SK-N-DZ (cell line): Measurements from ENCODE around the gene BCKDHB.
A peak's percentile ranks its signal among the peaks of the same experiment; 100 is the strongest.

Experiments
- DNase-seq: peaks from one replicate; pipeline ENCODE4 v3.0.0-alpha.2; 2015; ENCODE audit warnings: low spot score

Gene BCKDHB

DNA sequence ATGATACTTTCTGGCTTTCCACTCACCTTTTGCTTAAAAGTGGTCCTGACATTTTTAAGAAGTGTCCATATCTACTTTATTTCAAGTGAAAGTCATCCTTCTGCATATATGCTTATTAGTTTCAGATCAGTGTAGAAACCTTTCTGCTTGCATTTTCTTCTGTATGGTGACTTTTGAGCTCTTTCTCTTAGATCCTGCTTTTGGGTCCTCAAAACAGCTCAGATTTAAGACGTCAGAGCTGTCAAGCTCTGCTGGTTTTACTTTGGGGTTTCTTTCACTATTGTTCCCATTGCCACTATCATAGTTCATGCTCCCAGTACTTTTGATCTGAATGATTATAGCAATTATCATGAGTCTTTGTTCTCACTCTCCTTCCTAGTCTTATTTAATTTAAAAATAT lies 41.7 kb downstream of the BCKDHB start:
- no peak for DNase-seq

DNA sequence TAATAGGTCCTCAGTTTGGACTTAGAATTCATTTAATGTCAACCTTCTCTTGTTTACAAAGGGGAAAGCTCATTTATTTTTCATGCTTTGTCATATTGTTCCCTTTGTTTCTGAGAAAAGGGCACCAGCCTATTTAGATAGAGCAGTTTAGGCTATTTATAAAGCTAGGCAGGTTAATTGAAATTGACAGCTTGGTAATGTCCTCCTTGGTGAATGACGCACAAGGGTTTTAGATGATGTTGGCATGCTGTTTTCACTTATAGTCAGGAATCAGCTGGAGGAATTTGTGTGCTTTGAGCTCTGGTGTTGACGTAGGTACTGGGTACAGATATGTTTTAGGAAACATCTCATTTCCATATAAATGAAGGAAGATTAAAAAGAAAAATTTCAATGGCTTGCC lies 45.2 kb downstream of the BCKDHB start:
- no peak for DNase-seq

DNA sequence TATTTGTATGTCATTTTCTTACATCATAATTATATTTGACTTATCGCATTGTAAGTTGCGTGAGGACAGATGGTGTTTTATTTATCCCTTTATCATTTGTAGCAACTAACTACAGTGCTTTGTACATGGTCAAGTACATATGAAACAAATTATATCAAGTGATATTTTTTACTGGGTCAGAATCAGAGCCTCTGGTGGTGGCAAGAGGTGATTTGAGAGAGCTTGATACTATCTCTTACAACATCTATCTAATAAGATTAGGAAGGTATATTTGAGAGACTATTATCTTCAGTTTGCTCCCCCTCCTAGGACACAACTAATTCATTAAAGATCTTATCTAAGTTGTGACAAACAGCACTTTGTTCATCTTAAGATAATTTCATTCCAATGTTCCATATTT lies 47.7 kb downstream of the BCKDHB start:
- DNase-seq = peak; percentile 8

DNA sequence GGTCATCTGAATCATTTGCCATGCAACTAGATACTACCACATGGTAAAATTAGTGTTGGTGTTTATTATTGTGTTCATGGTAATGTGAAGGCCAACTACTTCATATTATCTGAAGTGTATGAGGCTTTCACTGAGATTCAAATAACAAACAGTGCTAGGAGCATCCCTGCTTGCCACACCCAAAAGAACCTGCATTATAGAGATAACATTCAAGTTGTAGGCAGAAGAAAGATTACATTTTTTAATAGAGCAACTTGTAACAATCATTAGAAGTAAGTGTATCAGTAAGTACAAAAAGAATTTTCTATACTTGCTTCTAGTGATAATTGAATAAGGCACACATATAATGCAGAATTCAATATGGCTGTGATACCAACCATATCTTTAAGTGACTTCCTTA lies 49.8 kb downstream of the BCKDHB start:
- no peak for DNase-seq

DNA sequence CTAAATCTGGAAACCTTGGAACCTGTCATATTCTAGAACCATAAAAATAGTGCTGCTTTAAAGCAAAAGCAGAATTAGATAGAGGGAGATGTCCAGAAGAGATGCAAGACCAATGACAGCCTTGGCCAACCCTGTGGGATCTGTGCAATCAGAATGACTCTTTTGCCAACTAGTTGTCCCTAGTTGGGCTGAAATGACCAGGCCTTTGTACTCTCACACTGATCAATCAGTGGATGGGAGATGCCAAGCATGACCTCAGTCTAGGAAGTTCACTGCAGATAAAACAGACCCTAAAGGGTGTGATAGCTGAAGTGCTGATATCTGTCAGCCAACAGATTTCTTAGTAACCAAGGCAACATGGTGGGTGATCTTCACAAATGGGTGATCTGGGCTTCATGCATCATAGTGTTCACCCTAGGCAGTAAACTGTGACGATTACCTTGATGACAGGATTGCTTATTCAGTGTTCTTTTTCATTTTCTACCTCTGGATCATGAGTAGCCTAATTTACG lies 52.1 kb downstream of the BCKDHB start:
- no peak for DNase-seq

DNA sequence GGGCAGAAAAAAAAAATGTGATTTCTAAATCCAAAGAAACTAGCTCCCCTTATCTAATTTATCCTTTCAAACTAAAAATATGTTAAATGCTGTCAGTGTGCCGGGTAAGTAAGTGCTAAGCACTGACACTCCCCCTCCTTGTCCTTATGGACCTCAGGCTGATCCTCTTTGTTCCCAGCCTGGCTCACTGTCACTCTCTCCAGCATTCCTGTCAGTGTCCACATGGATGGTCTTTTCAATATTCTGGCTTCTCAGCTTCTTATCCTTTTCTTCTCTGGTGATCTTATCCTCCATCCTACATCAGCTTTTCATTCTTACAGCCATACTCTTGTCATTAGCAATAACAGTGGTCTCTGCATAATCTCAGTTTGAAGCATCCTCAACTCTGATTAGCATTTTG lies 55.0 kb downstream of the BCKDHB start:
- DNase-seq = peak; percentile 20

DNA sequence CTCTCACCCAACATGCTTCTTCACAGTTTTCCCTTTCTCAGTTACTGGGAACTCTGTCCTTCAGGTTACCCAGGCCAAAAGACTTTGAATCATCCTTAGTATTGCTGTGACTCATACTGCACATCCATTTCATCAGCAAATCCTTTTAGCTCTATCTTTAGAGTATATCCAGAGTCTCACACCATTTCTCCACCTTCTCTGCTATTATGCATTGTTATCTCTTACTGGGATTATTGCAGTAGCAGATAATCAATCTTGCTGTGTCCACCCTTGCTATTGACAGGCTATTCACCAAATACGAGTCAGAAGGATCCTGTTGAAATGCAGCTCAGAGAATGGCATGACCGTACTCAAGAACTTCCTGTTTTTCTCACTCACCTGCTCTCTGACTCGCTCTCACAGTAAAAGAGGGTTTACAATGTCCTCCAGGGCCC lies 57.3 kb downstream of the BCKDHB start:
- DNase-seq = no peak

DNA sequence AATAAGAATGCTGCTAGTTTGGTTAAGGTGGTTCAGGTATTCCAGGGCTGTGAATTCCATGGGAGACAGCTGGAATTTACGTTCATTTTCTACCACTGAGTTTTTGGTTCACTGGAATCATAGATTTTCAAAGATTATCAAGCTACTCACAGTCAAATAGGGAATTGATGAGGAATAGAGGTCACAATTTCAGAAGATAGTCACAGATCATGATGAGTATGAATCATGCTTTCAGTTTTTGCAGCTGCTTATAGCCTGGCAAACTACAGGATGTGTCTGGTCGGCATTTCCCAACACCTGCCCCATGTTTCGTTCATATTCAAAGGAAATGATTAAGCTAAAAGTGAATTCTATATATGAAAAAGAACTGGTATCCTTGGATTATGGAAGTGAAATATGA lies 58.7 kb downstream of the BCKDHB start:
- DNase-seq = no peak

DNA sequence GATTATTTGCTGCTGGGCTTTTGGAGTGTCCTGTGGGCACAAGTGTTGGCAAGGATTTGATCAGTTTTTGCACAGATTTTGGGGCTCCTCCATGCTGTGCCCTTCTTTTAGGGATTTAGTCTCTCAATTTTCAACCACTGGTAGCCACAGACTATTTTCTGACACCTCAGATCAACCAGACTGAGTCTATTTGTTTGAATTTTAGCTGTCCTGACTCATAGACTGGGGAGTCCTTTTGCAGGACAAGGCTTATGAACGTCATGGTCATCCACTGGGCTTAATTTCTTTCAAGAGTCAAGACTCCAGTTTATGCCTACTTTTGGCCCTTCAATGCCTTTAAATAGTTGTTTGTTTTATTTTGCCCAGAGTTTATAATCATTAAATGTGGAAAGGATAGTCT lies 59.3 kb downstream of the BCKDHB start:
- DNase-seq = no peak

DNA sequence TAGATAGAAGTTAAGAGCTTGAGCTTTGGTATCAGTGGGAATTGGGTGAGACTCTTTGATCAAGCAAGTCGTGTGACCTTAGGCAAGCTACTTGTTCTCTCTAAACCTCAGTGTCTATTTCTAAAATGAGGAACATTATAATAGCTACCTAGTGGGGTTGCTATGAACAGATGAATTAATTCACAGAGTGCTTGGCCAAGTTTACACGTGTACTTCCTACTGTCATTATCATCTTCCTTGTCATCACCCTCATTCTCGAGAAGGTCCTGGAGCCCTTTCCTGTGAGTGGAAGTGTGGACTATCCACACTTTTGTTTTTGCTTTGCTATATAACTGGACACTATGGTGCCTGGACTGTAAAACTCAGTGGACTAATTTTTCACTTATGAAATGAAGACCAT lies 64.0 kb downstream of the BCKDHB start:
- no peak for DNase-seq

DNA sequence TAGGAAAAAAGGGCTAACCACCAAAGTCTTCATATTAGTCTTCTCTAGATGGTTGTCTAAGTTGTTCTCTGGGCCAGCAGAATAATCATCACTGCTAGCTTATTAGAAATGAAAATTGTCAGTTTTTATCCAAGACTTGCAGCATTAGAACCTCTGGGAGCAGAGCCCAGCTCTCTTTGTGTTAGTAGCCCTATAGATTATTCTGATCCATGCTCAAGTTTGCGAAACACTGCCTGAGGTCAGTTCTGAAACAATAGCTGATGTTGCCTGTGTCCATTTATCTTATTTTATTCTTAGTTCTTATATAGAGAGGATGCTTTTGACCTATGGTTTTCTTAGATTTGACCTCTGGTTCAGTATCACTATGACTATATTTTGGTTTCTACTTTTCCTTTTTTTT lies 66.9 kb downstream of the BCKDHB start:
- no peak for DNase-seq

DNA sequence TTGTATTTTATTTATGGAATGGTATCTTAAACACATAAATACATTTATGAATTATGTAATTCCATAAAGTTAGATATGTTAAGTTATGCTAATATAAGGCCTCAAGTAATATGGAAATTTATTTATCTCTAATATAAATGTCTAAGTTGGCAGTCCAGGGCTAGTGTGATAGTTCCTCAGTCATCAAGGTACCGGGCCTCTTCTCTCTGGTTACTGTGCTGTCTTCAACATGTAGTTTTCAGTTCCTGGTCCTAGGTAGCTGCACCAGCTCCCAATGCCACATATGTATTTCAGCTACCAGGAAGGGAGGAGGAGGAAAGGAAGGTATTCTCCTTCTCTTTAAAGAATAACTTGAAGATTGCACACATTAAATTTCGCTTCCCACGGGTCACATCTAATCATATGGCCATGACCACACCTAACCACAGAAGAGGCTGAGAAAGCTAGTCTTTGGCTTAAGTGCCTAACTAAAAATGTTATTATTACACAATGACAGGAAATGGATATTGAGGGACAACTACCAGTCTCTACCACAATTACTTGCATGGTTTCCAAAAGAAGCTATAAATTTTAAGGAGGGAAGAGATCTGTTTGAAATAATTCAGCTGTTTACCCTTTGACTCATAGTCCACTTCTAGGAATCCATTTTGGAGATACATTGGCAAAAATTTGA lies 68.6 kb downstream of the BCKDHB start:
- no peak for DNase-seq

DNA sequence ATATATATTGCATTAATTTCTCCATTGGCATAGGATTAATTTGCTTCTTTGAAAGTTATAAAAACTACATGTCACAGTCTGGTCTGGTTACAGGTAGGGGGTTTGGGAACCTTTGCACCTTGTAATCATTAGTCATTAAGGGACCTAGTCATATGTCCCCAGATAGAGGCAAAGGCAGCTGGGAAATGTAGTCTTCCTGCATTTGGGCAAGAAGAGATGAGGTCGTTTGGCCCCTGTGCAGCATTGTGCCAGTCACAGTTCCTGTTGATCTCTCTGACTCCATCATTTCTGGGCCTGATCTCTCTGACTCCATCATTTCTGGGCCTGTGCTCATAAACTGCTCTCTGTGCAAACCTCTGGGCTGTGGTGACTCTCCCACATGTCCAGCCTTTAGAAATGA lies 73.2 kb downstream of the BCKDHB start:
- no peak for DNase-seq

DNA sequence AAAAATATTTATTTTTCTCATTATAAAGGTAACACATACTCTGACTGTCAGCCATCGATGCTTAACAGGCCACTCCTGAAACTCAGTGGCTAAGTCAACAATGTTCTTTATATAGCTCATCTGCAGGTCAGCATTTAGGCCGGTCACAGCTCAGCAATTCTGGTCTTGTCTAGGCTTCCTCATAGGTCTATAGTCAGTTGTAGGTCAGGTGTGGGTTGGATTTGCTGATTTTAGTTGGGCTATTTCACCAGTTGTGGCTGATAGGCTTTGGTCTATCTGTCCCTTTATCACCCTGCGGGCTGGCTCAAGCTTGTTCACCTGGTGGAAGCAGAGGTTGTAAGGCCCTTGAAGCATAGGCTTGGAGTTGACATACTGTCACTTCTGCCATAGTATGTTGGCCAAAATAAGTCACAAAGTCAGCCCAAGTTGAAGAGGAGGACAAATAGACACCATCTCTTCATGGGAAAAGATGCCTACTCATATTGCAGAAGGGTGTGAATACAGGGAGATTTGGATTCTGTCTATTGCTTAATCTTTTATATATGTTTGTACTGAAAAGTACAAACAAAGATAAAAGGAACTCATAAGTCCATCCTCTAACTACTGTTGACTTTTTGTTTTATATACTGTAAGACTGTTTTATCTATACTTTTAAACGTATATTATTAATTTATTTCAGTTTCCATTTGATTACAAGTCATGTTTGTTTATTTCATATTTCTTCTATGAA lies 75.0 kb downstream of the BCKDHB start:
- no peak for DNase-seq

DNA sequence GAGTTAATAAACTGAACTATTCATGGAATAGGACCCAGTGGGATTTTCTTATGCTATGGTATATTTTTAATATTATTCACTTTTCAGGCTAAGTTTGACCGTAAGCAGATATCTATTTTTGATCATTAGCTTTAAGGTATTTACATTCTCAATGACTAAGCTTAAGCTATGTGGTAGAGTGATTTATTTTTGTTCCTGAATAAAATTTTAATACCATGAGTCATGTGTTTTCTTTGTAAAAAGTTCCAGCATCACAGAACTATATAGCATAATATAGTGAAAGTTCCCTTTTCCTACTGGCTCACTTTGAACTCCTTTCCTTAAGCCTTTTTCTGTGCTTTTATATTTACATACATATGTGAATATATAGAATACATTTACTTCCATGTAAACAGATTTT lies 75.8 kb downstream of the BCKDHB start:
- no peak for DNase-seq

DNA sequence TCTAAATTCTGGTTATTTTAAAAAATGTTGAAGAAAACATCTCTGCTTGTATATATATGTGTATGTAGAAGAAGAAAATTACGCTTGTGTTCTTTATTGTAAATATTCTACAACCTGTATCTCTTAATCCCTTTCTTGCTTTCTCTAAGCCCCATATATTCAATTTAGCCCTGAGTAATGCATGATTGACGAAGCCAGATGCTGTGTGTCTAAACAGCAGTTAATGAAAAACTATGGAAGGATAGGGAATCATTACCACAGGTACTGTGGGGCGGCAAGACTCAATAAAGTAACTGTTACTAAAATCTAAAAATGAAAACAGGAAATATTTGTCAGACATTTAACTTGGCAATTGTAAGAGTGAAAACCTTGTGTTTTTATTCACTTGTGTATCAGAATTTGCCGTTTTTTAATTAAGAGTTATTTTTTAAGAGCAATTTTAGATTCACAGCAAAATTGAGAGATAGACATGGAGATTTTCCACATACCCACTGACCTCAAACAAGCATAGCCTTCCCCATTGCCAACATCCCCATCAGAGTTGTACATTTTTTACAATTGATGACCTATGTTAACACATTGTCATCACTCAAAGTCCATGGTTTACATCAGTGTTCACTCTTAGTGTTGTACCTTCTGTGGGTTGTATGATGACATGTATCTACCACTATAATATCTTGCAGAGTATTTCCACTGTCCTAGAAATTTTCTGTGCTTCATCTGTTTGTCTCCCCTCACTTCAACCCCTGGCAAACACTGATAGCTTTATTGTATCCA lies 76.7 kb downstream of the BCKDHB start:
- DNase-seq = no peak

DNA sequence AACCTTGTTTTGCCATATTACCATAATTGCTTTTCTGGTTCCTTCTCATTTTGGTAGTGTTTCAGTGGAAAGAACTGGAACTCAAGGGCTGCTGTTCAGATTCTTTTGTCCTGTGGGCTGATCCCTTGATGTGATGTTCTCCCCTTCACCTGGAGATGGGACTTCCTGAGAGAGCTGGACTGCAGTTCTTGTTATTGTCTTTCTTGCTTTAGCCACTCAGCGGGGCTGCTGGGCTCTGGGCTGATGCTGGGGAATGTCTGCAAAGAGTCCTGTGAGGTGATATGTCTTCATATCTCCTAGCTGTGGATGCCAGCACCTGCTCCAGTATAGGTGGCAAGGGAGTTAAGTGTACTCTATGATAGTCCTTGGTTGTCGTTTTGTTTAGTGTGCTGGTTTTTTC lies 79.0 kb downstream of the BCKDHB start:
- DNase-seq = no peak

DNA sequence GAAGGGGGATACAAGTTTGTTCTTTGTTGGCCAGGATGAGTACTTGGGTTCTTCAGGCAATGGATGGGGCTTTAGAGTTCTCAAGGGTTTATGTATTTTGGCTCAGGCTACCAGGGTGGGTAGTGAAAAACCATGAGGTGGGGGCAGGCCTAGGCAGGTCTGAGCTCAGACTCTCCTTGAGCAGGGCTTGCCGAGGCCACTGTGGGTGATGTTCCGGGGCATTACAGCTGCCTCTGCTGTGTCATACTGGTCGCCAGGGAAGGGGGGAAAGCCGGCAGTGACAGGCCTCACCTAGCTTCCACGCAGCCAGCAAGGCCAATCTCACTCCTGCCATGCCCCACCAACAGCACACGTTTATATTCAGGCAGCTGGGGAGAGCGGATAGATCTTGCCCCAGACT lies 79.6 kb downstream of the BCKDHB start:
- no peak for DNase-seq

DNA sequence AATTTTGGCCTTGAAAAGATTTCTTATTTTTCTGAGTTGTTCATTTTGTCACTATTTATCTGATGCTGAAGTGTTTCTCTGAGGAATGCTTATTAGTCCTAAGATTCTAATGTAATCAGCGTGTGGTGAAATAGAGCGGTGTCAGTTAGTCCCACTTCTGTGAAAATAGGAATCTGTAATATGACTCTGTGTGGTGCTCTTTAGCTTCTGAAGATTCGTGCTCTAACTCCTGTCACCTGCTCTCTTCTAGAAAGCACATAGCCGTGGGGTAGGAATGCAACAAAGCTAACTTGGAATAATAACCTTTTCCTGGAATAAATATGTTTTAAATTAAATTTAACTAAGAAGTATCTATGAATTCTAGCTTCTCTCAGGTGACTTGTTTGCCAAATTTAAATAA lies 90.4 kb downstream of the BCKDHB start:
- no peak for DNase-seq

DNA sequence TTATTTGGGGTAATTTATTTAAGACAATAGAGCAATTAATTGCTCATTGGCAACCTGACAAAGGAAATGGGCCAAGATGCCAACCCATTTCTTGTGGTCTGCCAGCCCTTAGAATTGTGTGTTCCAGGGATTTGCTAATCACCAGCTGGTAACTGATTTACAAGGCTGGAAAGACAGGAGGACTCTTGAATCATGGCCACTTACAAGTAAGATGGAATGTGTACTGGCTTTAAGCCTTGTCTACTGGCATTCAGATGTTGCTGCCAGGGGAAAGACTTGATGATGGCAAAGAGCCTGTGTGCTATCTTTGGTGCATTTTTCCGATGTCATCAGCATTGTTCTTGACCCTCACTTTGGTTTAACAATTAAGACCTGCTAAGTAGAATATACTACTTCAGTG lies 91.0 kb downstream of the BCKDHB start:
- no peak for DNase-seq

DNA sequence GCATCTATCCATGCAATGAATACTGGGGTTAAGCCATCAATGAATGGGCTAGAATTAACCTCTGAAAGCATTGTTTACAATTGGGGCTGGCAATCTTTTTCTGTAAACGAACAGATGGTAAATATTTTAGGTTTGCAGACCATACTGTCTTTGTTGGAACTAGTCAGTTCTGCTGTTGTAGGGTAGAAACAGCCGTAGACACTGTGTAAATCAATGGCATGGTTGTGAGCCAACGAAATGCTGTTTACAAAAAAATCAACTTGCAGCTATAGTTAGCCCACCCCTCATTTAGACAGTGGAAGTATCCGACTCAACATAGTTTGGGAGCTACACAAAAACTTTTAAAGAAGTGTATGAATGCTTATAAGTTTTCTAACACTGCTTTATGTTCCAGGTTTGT lies 91.5 kb downstream of the BCKDHB start:
- DNase-seq = no peak

DNA sequence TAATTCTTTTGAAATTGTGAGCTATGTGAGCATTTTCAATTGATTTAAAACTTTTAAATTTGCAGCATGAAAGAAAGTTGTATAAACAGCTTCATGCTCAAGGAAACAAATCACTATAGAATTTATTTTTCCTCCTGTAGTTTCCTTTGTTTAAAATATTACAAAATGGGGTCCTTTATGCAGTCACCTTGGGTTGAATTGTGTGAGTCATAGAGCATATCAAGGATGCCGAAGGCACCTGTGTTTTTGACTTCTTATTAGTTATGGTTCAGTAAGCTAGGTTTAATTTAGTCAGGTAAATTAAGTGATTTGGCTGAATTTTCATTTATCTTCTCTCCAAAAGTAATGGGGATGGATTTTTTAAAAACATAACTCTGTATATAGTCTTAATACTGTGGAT lies 96.8 kb downstream of the BCKDHB start:
- DNase-seq = no peak

DNA sequence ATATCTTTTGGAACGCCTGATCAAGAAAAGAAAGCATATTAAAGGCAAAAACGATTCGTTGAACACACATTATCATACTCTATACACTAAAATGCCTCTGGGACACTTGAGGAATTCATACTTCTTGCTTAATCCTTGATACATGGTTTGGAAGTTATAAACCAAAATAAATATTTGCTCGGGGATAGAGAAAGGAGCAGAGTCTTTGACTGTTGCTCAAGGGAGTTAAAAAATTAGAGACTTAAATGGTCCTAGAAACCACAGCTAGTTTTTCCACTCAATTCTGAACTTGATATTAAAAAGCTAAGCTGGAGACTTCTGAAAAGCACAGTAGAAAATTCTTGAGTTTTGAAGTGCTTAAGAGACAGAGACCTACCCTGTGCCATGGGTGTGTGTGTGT lies 98.9 kb downstream of the BCKDHB start:
- no peak for DNase-seq
